ENCODE results near the gene TNIK. TPM values are rescaled to one million over a fixed set of nuclear protein-coding genes. Genes with fewer than 3 reads are reported as not detected.

Gene TNIK
- total and polyA plus RNA-seq, 2 of the 13 experiments (the other 11 are each of a cell fraction or from before 2014, with no cell fraction given), result 0.15 to 0.22 TPM

GRCh38 chr3:171352387-171352935 lies 107.7 kb downstream of the TNIK start:
- Histone ChIP-seq H3K79me2 (ENCODE audit: insufficient read depth, low read length) (no peaks in the 10 kb centered on the region), H3K4me2 (ENCODE audit: low read depth, low read length) (no peak overlapping the region), H4K20me1 (ENCODE audit: insufficient read depth, low read length) (no peaks in the 10 kb centered on the region), H3K4me1 (ENCODE audit: insufficient read depth, low read length) (no peaks in the 10 kb centered on the region), H3K4me3 (replicated peaks in 1 of 3; ENCODE audit: insufficient read depth in 1 of 3, low read depth in 2 of 3, low read length in 3 of 3) (no peak overlapping the region), H2AFZ (ENCODE audit: low read length) (no peak overlapping the region), H3K9me3 (ENCODE audit: low read length) (no peaks in the 10 kb centered on the region), H3K27me3 (ENCODE audit: control insufficient read depth in 1 of 2, insufficient read depth in 2 of 2, low read length in 2 of 2) (no peaks in the 10 kb centered on the region), H3K9ac (ENCODE audit: insufficient read depth, low read depth, low read length) (no peak overlapping the region), H3K36me3 (replicated peaks in 1 of 2; ENCODE audit: control insufficient read depth in 1 of 2, insufficient read depth in 2 of 2, low read length in 2 of 2) (no peaks in the 10 kb centered on the region), H3K27ac (ENCODE audit: extremely low read length, insufficient read depth, low read length) (no peak overlapping the region)
- BruUV-seq (replicated peaks), result no TSS peak
- CTCF ChIA-PET (ENCODE audit: low intra/inter-chr PET ratio, low total read pairs), result no interaction called here
- no peak for DNase-seq (ENCODE audit: low spot score)
- ATAC-seq, result no peak
- no peak for FAIRE-seq
- intact Hi-C loops (cut with micrococcal nuclease; ENCODE audit: unreplicated experiment), result no loop called here
- in situ Hi-C loops (cut with HindIII; ENCODE audit: extremely low pct_ligation_motif_present, low pct_unique_long_range_greater_than_20kb), result no loop called here
- POLR2A ChIA-PET, result no interaction called here
- TF ChIP-seq, protein P1, sequence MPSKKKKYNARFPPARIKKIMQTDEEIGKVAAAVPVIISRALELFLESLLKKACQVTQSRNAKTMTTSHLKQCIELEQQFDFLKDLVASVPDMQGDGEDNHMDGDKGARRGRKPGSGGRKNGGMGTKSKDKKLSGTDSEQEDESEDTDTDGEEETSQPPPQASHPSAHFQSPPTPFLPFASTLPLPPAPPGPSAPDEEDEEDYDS (CRISPR knock-in tag; IDR thresholded peaks at IDR 0.05), result no peak
- no peak for TF ChIP-seq ZFY (CRISPR knock-in tag; IDR thresholded peaks at IDR 0.05)
- no peak for TF ChIP-seq ZNF574 (CRISPR knock-in tag; IDR thresholded peaks at IDR 0.05)
- TF ChIP-seq ZBTB26 (CRISPR knock-in tag; IDR thresholded peaks at IDR 0.05; ENCODE audit: borderline replicate concordance), result no peak
- TF ChIP-seq ZNF34 (CRISPR knock-in tag; IDR thresholded peaks at IDR 0.05; ENCODE audit: borderline replicate concordance), result no peak
- TF ChIP-seq TEAD3 (CRISPR knock-in tag; optimal IDR thresholded peaks at IDR 0.05; ENCODE audit: borderline replicate concordance), result no peak
- TF ChIP-seq ZBTB49 (CRISPR knock-in tag; IDR thresholded peaks at IDR 0.05; ENCODE audit: borderline replicate concordance), result no peak
- TF ChIP-seq, protein P2, sequence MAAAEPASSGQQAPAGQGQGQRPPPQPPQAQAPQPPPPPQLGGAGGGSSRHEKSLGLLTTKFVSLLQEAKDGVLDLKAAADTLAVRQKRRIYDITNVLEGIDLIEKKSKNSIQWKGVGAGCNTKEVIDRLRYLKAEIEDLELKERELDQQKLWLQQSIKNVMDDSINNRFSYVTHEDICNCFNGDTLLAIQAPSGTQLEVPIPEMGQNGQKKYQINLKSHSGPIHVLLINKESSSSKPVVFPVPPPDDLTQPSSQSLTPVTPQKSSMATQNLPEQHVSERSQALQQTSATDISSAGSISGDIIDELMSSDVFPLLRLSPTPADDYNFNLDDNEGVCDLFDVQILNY (CRISPR knock-in tag; conservative IDR thresholded peaks at IDR 0.05), result no peak
- no peak for TF ChIP-seq ARNT2 (CRISPR knock-in tag; IDR thresholded peaks at IDR 0.05; ENCODE audit: low read depth)
- TF ChIP-seq, protein P3, sequence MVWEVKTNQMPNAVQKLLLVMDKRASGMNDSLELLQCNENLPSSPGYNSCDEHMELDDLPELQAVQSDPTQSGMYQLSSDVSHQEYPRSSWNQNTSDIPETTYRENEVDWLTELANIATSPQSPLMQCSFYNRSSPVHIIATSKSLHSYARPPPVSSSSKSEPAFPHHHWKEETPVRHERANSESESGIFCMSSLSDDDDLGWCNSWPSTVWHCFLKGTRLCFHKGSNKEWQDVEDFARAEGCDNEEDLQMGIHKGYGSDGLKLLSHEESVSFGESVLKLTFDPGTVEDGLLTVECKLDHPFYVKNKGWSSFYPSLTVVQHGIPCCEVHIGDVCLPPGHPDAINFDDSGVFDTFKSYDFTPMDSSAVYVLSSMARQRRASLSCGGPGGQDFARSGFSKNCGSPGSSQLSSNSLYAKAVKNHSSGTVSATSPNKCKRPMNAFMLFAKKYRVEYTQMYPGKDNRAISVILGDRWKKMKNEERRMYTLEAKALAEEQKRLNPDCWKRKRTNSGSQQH (CRISPR knock-in tag; IDR thresholded peaks at IDR 0.05; ENCODE audit: low read depth), result no peak
- TF ChIP-seq NAIF1 (CRISPR knock-in tag; IDR thresholded peaks at IDR 0.05; ENCODE audit: borderline replicate concordance), result no peak
- TF ChIP-seq ZNF790 (CRISPR knock-in tag; IDR thresholded peaks at IDR 0.05; ENCODE audit: borderline replicate concordance), result no peak
- no peak for TF ChIP-seq POLR2A (IDR thresholded peaks at IDR 0.05; ENCODE audit: insufficient read depth in 1 of 2, low read depth in 2 of 2, low read length in 2 of 2)
- TF ChIP-seq ZBTB38 (CRISPR knock-in tag; IDR thresholded peaks at IDR 0.05), result no peak
- no peak for TF ChIP-seq ZNF879 (CRISPR knock-in tag; IDR thresholded peaks at IDR 0.05)
- no peak for TF ChIP-seq ZNF121 (CRISPR knock-in tag; IDR thresholded peaks at IDR 0.05)
- WGBS (ENCODE audit: low lambda C conversion rate), result 8% methylated on average over 2 of the region's 2 CpGs

Measured in HepG2 (cell line).